DMS79 treated with DMSO at 0.1 percent for 48 hours (cell line): ENCODE data around the gene TUBA1A.
A peak's percentile ranks its signal among the peaks of the same experiment; 100 is the strongest.
"Not testable (repeated sequence)": the region's sequence is repeated elsewhere in the genome, so short reads cannot be mapped to it uniquely, and the experiment has no call there.

Source experiments
- DNase-seq: peaks from one replicate; lab custom pipeline; 2025; lab: John Stamatoyannopoulos, UW

Gene TUBA1A

DNA sequence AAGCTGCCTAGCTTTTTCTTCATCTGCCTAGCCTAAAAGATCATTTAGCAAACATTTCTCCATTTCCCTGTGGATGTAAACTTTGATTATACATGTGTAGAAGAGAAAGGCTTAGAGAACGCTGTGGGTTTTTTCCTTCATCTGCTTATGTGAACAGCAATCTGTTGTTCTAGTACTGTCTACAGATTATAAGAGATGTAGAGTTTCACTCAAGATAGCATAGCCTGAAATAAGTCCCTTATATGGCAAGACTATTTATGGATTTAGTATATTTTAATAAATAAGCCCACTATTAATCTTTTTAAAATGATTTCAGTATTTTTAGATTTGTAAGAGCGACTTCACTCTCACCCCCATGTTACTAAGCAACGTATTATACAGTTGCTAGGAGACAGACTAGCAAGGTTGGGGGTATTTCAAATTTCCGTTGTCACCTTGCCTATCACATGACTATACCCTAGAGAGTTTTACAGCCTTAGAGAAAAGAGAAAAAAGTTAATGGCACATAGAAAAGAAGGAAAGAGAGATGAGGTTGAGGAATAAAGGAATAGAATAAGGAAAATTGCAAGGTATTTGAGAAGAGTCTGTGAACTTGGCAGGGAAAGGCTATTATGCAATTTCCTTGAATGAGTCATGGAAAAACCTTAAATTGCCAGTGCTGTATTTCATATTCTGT is 12.2 kb upstream of the TUBA1A start:
- peak; percentile 97 for DNase-seq

DNA sequence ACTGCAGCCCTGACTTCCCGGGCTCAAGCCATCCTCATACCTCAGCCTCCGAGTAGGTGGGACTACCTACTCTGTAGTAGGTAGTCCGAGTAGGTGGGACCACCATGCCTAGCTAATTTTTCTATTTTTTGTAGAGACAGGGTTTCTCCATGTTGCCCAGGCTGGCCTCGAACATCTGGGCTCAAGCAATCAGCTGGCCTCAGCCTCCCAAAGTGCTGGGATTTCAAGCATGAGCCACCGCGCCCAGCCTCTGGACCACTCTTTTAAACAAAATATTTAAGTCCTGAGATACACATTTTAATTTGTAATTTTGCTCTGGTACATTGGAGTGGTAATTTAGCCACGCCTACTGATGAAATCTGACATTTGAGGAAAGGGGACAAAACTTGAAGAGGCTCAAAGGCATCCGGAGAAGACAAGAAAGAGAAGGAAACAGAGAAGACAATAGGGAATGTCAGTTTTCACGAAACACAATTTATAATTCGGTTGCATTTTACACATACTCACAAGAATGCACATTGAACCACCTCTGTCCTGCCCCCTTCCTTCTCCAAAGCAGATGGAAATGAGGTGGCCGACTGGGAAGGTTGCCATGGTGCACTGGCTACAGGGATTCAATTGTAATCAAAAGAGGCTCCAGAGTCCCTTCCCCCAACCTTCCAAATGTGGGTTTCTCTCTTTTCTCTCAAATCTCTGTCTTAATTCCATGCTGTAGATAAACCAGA is 9.7 kb upstream of the TUBA1A start:
- peak; percentile 80 for DNase-seq

DNA sequence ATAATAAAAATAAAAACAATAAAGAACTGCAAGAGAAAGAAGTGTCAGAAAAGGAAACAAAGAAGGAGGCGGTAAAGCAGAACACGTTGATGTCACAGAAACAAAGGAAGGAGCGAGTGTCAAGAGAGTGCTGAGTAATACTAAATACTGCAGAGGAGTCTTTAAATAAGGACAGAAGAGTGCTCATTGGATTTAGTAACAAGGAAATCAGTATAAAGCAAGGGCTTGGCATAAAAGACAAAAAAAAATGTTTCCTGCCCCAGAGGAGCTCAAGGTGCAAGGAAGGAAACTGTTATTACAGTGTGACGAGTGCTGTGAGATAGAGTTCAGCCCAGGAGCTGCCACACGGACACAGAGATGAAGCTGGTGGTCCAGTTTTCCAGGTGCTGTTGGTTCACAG is 8.4 kb upstream of the TUBA1A start:
- DNase-seq = no peak

DNA sequence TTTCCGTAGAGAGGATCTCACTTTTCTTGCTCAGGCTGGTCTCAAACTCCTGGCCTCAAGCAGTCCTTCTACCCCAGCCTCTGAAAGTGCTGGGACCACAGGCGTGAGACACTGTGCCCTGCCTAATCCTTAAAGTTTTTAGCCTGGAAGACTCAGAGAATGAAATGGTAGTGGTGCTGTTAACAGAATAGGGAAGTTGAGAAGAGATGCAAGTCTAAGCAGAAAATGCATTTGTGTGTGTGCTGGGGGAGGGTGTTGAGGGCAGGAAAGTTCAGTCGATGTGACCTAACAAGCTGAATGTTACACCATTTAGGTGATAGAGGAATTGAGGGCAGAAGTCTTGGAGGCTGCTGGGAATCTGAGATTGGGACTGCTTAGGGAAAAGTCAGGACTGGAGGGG is 6.9 kb upstream of the TUBA1A start:
- DNase-seq = no peak

DNA sequence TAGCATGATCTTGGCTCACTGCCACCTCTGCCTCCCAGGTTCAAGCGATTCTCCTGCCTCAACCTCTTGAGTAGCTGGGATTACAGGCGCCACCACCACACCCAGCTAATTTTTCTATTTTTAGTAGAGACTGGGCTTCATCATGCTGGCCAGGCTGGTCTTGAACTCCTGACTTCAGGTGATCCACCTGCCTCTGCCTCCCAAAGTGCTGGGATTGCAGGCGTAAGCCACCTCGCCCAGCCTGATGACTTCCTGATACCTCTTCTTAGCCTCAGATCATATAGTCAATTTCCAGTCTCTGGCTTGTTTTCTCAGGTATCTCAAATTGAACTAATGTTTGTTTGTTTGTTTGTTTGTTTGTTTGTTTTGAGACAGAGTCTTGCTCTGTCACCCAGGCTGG is 4.9 kb upstream of the TUBA1A start:
- DNase-seq = not testable (repeated sequence)

DNA sequence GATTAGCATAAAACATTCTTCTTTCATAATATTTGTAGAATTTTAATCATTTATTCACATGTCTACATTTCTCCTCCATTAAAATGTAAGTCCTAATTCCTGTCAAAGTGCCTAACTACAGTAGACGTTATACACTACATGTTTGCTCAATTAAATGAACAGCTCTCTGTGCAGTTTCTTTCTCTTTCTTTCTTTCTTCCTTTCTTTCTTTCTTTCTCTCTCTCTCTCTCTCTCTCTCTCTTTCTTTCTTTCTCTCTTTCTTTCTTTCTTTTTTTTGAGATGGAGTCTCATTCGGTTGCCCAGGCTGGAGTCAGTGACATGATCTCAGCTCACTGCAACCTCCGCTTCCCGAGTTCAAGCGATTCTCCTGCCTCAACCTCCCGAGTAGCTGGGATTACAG is 2.6 kb upstream of the TUBA1A start:
- not testable (repeated sequence) for DNase-seq

DNA sequence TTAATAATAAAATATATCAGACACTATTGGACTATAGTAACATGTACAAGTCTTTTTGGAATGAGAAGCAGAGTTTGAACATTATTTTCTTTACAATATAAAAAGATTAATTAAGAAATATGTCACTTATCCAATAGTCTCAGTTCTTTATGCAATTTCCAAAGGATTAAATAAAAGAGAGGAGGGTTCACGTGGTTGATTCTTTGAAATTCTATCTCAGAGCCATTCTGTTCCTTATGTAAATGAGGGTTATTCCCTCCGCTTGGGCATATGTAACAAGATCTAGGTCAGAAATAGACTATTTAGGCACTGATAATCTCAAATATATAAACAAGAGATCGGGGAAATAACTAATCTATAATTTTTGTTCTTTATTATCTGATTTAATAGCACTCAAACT is 2.1 kb upstream of the TUBA1A start:
- peak; percentile 81 for DNase-seq

DNA sequence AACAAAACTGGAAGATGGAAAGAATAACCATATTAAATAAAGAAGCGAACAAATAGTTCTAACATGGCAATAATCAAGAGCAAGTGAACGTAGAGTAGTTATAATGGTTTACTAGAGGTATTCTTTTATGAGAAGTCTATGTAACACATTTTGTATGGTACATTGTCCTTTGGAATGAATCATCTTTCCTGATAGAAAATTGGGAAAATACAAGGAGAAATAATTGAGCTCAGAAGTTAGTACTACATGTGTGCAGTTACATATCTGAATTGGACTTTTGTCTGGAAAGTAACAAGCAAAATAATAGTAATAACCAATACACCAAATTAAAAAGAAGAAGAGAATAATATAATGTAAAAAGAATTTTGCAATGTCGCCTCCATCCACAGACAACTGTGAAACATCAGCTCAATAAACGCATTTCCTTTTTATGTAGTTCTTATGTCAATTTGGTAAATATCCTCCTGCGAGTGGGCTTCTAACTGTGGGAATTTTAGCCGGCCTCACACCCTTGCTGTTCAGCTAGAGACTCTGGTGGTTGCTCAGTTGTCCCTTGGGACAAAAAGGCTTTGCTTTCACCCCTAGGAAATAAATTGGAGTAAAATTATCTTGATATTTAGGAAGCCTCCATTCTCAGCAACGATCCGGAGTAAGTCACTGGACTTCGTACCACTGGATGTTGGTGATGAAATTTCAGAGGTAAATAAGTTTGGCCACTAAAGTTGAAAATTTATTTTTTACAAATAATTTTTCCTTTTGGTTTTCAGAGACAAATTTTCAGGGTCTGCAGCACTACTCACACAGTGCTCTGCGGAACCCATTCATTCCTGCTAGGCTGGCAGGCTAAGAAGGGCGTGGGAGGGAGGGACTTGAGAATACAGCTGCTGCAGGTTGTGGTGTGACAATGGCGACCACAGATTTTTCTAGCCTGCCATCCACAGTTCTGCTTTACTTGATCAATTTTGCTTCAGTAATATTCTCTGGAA is 1.1 kb upstream of the TUBA1A start:
- DNase-seq = peak; percentile 89

DNA sequence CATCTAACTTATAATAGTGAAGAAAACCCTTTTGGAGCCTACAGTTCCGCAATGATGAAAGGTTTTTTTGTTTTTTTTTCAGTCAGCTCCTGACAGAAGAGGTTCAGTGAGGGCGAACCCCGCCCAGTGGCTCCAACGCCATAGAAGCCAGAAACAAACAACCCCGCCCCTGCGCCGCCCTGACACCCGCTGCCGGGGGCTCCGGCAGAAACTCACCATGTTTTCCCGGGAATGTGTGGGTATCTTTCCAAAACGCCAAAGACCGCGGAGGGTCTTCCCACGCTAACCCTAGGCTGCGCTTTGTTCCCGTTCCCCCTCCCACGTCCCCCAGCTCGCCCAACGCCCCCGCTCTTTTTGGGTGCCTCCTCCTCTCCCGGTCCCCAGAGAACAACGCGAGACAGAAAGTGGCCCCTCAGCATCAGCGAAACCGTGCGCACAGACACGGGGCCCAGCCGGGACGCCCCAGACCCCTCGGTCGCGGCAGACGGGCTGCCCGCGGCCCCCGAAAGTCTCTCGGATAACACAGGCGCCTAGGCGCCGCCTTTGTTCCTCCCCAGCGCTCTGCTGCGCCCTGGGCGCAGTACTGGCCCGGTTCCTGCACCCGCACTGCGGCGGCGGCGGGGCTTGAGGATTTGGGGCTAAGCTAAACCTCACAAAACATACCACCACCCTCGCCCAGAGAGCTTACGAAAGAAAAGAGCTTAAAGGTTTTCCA is 522 bp downstream of the TUBA1A start:
- DNase-seq = peak; percentile 55

DNA sequence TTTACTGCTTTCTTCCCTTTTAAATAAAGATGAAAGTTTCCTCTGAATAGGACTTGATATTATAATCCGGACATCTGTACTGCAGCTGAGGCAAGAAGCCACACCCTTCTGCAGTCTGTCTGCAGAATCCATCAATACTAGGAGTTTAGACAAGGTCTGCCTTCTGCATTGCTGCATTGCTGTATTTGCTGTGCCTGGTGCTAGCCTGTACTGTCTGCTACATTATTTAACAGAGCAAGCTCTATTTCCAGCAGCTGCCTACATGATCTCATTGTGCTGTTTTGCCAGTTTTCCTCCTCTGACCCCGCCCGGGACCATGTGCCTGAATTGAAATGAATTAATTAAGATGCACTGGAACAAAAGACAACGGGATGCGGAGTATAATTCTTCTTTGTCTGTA is 1.7 kb downstream of the TUBA1A start:
- DNase-seq = peak; percentile 53

DNA sequence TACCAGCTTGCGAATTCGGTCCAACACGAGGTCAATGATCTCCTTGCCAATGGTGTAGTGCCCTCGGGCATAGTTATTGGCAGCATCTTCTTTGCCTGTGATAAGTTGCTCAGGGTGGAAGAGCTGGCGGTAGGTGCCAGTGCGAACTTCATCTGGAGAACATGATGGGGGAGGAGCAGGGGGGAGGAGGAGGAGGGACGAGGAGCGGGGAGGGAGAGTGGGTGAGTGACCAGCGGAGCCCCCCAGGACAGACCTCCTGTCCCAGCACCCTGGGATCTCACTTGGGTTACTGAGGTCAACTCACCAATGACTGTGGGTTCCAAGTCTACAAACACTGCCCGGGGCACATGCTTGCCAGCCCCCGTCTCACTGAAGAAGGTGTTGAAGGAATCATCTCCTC is 2.6 kb downstream of the TUBA1A start:
- not testable (repeated sequence) for DNase-seq

DNA sequence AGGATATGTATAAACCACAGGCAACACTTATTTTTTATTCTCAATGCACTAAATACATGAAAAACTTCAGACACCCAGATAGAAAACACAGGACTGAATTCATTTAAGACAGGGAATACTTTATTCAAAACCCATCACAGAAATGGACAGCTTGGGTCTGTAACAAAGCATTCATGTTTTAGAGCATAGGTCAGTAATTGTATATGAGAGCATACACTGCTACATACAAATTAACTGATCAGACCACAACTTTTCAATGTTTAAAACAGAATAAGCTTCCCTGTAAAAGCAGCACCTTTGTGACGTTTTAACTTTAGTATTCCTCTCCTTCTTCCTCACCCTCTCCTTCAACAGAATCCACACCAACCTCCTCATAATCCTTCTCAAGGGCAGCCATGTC is 4.2 kb downstream of the TUBA1A start:
- not testable (repeated sequence) for DNase-seq

DNA sequence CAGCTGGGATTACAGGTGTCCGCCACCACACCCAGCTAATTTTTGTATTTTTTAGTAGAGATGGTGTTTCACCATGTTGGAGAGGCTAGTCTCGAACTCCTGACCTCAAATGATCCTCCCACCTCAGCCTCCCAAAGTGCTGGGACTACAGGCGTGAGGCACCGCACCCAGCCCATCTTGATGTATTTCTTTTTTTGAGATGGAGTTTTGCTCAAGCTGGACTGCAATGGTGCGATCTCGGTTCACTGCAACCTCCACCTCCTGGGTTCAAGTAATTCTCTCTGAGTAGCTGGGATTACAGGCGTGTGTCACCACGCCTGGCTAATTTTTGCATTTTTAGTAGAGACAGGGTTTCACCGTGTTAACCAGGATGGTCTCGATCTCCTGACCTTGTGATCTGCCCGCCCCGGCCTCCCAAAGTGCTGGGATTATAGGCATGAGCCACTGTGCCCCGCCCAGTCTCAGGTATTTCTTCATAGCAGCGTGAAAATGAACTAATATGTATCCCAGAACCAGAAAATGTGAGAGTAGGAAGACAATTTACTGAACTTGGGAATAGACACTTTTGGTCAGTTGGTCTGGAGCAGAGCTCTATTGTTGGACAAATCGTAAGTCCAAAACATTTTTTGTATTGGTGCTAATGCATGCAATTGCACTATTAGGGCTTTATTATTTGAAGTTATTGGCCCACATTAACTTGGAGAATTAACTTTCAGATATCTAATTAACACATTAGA is 5.5 kb downstream of the TUBA1A start:
- not testable (repeated sequence) for DNase-seq

DNA sequence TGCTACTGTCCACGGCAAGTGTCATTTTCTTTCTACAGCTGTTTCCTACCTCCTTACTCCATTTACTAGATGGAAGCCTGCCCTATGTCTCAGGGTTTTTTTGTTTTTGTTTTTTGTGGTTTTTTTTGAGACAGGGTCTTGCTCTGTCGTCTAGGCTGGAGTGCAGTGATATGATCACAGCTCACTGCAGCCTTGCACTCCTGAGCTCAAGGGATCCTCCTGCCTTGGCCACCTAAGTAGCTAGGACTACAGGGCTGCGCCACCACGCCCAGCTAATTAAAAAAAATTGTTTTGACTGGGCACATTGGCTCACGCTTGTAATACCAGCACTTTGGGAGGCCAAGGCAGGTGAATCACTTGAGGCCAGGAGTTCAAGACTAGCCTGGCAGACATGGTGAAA is 14.7 kb downstream of the TUBA1A start:
- DNase-seq = no peak

DNA sequence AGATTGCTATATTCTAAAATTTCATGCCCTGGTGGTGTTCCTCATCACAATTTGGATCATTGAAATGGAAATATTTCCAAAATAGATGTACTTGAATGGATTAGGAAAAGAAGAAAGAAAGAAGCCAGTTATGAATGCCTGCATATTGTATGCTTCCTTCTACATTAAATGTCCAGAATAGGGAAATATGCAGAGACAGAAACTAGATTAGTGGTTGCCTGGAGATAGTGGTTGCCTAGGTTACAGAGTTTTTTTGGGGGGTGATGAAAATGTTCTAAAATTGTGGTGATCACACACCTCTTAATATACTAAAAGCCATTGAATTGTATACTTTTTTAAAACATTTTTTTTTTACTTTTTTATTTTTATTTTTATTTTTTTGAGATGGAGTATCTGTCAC is 18.0 kb downstream of the TUBA1A start:
- DNase-seq = no peak

DNA sequence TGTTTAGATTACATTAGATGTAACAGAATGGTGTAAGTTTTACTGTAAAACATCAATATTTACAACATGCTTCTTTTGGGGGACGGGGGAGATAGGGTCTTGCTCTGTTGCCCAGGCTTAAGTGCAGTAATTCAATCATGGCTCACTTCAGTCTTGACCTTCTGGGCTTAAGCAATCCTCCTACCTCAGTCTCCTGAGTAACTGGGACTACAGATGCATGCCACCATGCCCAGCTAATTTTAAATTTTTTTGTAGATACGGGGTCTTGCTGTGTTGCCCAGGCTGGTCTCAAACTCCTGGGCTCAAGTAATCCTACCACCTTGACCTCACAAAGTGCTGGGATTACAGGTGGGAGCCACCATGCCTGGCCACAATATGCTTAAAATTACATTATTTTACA is 23.8 kb downstream of the TUBA1A start:
- DNase-seq = no peak

DNA sequence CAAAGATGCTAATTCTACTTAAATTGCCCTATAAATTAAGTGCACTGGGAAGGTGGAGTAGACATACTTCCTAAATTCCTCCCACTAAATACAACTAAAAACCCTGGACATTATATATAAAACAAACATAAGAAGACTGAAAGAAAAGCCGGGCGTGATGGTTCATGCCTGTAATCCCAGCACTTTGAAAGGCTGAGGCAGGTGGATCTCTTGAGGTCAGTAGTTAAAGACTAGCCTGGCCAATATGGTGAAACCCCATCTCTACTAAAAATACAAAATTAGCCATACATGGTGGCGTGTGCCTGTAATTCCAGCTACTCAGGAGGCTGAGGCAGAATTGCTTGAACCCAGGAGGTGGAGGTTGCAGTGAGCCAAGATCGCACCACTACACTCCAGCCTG is 27.0 kb downstream of the TUBA1A start:
- DNase-seq = not testable (repeated sequence)

DNA sequence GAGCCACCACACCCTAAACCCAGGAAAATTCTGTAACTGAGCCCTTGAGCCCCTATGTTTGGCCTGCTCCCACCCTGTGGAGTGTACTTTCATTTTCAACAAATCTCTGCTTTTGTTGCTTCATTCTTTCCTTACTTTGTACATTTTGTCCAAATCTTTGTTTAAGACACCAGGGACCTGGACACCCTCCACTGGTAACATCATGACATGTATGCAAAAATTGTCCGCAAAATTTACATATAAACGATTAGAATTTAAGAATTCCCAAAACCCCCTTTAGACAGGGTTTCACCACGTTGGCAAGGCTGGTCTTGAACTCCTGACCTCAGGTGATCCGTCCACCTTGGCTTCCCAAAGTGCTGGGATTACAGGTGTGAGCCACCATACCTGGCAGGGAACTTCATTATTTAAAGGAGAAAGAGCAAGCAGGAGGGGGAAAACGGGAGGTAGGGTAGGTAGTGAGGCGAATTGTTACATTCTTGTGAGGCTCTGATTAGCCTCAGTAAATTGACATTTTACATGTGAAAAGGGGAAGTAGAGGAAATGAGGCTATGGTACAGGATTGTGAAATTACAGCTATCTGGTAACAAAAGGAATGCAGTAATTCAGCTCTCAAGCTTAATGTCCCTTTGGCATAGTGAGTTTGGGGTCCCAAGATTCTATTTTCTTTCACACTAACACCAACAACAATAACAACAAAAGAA is 27.6 kb downstream of the TUBA1A start:
- no peak for DNase-seq

DNA sequence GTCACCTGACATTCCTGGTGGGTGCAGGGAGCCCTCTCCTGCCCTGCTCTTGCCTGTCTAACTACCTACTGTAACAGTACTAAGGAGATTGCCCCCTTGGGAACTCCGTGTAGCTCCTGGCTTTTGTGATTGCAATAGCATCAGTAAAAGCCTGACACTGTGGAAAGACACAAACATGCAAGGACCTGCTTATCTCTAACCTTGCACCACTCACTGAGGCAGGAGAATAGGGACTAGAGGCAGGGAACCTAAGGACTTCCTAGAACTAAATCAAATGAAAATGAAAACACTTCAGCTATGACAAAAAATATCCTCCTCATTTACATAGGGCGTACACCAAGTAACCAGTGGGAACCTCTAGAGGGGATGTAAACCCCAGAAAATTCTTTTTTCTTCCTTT is 28.5 kb downstream of the TUBA1A start:
- no peak for DNase-seq

DNA sequence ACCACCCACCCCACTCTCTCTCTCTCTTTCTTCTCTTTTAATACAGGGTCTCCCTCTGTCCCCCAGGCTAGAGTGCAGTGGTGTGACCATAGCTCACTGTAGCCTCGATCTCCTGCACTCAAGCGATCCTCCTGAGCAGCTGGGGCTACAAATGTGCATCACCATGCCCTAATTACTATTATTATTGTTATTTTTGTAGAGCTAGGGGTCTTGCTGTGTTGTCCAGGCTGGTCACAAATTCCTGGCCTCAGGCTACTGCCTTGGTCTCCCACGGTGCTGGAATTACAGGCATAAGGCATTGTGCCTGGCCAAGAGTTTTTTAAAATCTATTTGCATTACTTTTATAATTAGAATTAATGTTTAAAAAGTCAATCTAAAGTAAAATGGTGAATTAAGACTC is 34.7 kb downstream of the TUBA1A start:
- no peak for DNase-seq

DNA sequence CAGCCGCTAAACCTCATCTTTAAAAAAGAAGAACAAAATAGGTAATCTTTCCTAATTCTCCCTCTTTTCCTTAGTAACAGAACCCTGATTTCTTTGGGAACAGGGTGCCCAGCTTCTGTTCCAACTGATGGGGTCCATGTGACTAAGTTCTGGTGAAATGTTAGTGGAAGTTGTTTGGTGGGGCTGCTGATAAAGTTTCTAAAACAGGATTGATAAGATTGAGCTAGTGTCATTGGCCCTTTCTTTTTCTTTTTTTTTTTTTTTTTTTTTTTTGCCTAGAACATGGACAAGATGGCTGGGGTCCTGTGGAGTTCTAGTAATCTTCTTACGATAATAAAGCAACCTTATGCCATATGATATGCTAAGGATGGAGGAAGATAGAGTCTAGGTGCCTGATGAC is 41.5 kb downstream of the TUBA1A start:
- DNase-seq = no peak
